Small intestine (tissue), 7 donors: ENCODE results near the gene LRRC3. TPM values are rescaled to one million over a fixed set of nuclear protein-coding genes. Genes with fewer than 3 reads are reported as not detected.
A peak's percentile ranks its signal among the peaks of the same experiment; 100 is the strongest.

ENCODE experiments used
- DNase-seq, 2 donors: peaks; one replicate each; pipeline versions ENCODE4 v3.0.0 to v3.0.0-alpha.2; 2013
- FAIRE-seq: peaks from 2 replicates; lab custom pipeline; 2012; peaks lifted over from hg19 to GRCh38; lab: Jason Lieb, UNC
- H3K27ac ChIP-seq, 3 donors: one replicate each; pipeline ENCODE4 v1.5.1; 2013; ENCODE audit warnings: low read length in 2 of 3, mild to moderate bottlenecking in 2 of 3, control low read depth in 1 of 3, inconsistent platforms in 1 of 3, low read depth in 1 of 3, moderate library complexity in 1 of 3
- H3K27me3 ChIP-seq, 3 donors: one replicate each; pipeline ENCODE4 v1.6.1; 2013; ENCODE audit warnings: low read length in 3 of 3, inconsistent platforms in 1 of 3; ENCODE audit not compliant: control insufficient read depth in 3 of 3, insufficient read depth in 3 of 3
- H3K36me3 ChIP-seq, 3 donors: one replicate each; pipeline ENCODE4 v1.6.1; 2013; ENCODE audit warnings: low read length in 3 of 3, inconsistent platforms in 1 of 3, low read depth in 1 of 3, mild to moderate bottlenecking in 1 of 3, moderate library complexity in 1 of 3; ENCODE audit not compliant: control insufficient read depth in 3 of 3, insufficient read depth in 2 of 3
- H3K4me1 ChIP-seq, 3 donors: one replicate each; pipeline ENCODE4 v1.6.1; 2013; ENCODE audit warnings: low read length in 2 of 3, inconsistent platforms in 1 of 3, low read depth in 1 of 3, mild to moderate bottlenecking in 1 of 3, moderate library complexity in 1 of 3; ENCODE audit not compliant: control insufficient read depth in 3 of 3, insufficient read depth in 2 of 3
- H3K4me3 ChIP-seq, 3 donors: one replicate each; pipeline ENCODE4 v1.5.1; 2013; ENCODE audit warnings: low read length in 3 of 3, control low read depth in 1 of 3, inconsistent platforms in 1 of 3, low read depth in 1 of 3, mild to moderate bottlenecking in 1 of 3, moderate library complexity in 1 of 3
- H3K9me3 ChIP-seq, 2 donors: one replicate each; pipeline ENCODE4 v1.6.1; 2013; ENCODE audit warnings: low read depth in 1 of 2, low read length in 1 of 2; ENCODE audit not compliant: control insufficient read depth in 2 of 2, insufficient read depth in 1 of 2
- WGBS, 3 donors: extraction: QIAGEN DNeasy Blood & Tissue Kit; methylation state at CpG; one replicate each; pipeline ENCODE4 v1.1.7; 2013; 5-methylcytosine and 5-hydroxymethylcytosine counted together
- polyA plus RNA-seq, 4 donors: library from polyadenylated mRNA; stranded (reverse) in 3 of 4; unstranded in 1 of 4; fragments of 200-250 nt in 3 of 4; fragments of 120-200 nt in 1 of 4; gene quantifications; one replicate each; pipeline versions ENCODE4 v1.2.1 to v1.2.3, GENCODE V29; 2013
- donor health status: healthy with polysubstance abuse.
- donor health status: control.
- donor health status: control.
- donor health status: Bipolar disorder and iron deficiency.
- donor health status: healthy.

The LRRC3 gene
- polyA plus RNA-seq, 4 donors: 0.22 to 17.3 (median 1.3) TPM

- peaks cover 0 to 4% (median 0%) of the 10 kb centered on the region in 3 donors for H3K27me3 ChIP-seq
- peak overlapping the region; percentile 64 to 65 (median 64) for H3K4me3 ChIP-seq
- H3K27ac ChIP-seq: peak overlapping the region in 1 of 3 donors; percentile 66
- H3K36me3 ChIP-seq: peaks cover 0 to 34% (median 0%) of the 10 kb centered on the region in 3 donors
- peaks cover 0 to 29% (median 2%) of the 10 kb centered on the region in 3 donors for H3K4me1 ChIP-seq
- FAIRE-seq (no peak), DNase-seq (peak; percentile 39 to 69)
- WGBS, 3 donors: 1 to 2% (median 1%) methylated on average over 63 to 72 of the region's 72 CpGs
- H3K9me3 ChIP-seq: peaks cover 0 to 7% of the 10 kb centered on the region in 2 donors
Observed at GRCh38 chr21:44455524-44456213, 359 bp downstream of the LRRC3 start.

- 82 to 88% (median 87%) methylated on average over 29 to 35 of the region's 35 CpGs for WGBS, 3 donors
- Histone ChIP-seq H3K4me3 (peak overlapping the region in 2 of 3 donors; percentile 64 to 65), H3K27ac (peak overlapping the region in 1 of 3 donors; percentile 66), H3K36me3 (peaks cover 0 to 34% (median 0%) of the 10 kb centered on the region in 3 donors), H3K4me1 (peaks cover 0 to 29% (median 2%) of the 10 kb centered on the region in 3 donors), H3K9me3 (peaks cover 0 to 7% of the 10 kb centered on the region in 2 donors), H3K27me3 (peaks cover 0 to 4% (median 0%) of the 10 kb centered on the region in 3 donors)
- peak in 1 of 2 donors; percentile 37 for DNase-seq
- no peak for FAIRE-seq
Observed at GRCh38 chr21:44456214-44456914, 1.1 kb downstream of the LRRC3 start.

- 95 to 96% (median 96%) methylated on average over 44 of the region's 44 CpGs for WGBS, 3 donors
- peaks cover 0 to 29% (median 2%) of the 10 kb centered on the region in 3 donors for H3K4me1 ChIP-seq
Observed at GRCh38 chr21:44456915-44457736, 1.8 kb downstream of the LRRC3 start.

GRCh38 chr21:44458971-44459711, 3.8 kb downstream of the LRRC3 start:
- Histone ChIP-seq H3K36me3 (peaks cover 0 to 45% (median 0%) of the 10 kb centered on the region in 3 donors), H3K4me1 (peaks cover 0 to 29% (median 2%) of the 10 kb centered on the region in 3 donors), H3K9me3 (peaks cover 0 to 5% of the 10 kb centered on the region in 2 donors), H3K27ac (peak overlapping the region in 1 of 3 donors; percentile 88), H3K27me3 (no peaks in the 10 kb centered on the region), H3K4me3 (no peak overlapping the region)
- FAIRE-seq (no peak), DNase-seq (no peak)
- WGBS, 3 donors: 86 to 91% (median 89%) methylated on average over 16 to 19 of the region's 19 CpGs

More at GRCh38 chr21:44456915-44457736, 1.8 kb downstream of the LRRC3 start:
- no peak for DNase-seq
- Histone ChIP-seq H3K4me3 (no peak overlapping the region), H3K27ac (peak overlapping the region in 1 of 3 donors; percentile 88), H3K9me3 (peaks cover 0 to 7% of the 10 kb centered on the region in 2 donors), H3K36me3 (peaks cover 0 to 39% (median 0%) of the 10 kb centered on the region in 3 donors), H3K27me3 (peaks cover 0 to 2% (median 0%) of the 10 kb centered on the region in 3 donors)
- no peak for FAIRE-seq

GRCh38 chr21:44459712-44460440, 4.6 kb downstream of the LRRC3 start:
- DNase-seq (no peak), FAIRE-seq (no peak)
- Histone ChIP-seq H3K4me3 (no peak overlapping the region), H3K9me3 (no peaks in the 10 kb centered on the region), H3K36me3 (peaks cover 0 to 45% (median 0%) of the 10 kb centered on the region in 3 donors), H3K27ac (no peak overlapping the region), H3K27me3 (no peaks in the 10 kb centered on the region), H3K4me1 (peaks cover 0 to 29% (median 2%) of the 10 kb centered on the region in 3 donors)
- 80 to 88% (median 86%) methylated on average over 13 to 14 of the region's 14 CpGs for WGBS, 3 donors

GRCh38 chr21:44460441-44460755, 5.1 kb downstream of the LRRC3 start:
- Histone ChIP-seq H3K4me1 (peaks cover 0 to 29% (median 2%) of the 10 kb centered on the region in 3 donors), H3K36me3 (peaks cover 0 to 45% (median 0%) of the 10 kb centered on the region in 3 donors), H3K9me3 (no peaks in the 10 kb centered on the region), H3K4me3 (no peak overlapping the region), H3K27me3 (no peaks in the 10 kb centered on the region), H3K27ac (no peak overlapping the region)
- 84 to 95% (median 94%) methylated on average over 8 of the region's 8 CpGs for WGBS, 3 donors
- FAIRE-seq (no peak), DNase-seq (no peak)

- H3K27me3 ChIP-seq: no peaks in the 10 kb centered on the region
- no peaks in the 10 kb centered on the region for H3K9me3 ChIP-seq
- peaks cover 0 to 45% (median 0%) of the 10 kb centered on the region in 3 donors for H3K36me3 ChIP-seq
- FAIRE-seq (no peak), DNase-seq (no peak)
- H3K4me1 ChIP-seq: peaks cover 0 to 27% (median 2%) of the 10 kb centered on the region in 3 donors
- no peak overlapping the region for H3K27ac ChIP-seq
- no peak overlapping the region for H3K4me3 ChIP-seq
- WGBS, 3 donors: 94 to 96% (median 96%) methylated on average over 4 to 8 of the region's 8 CpGs
Observed at GRCh38 chr21:44461005-44461404, 5.7 kb downstream of the LRRC3 start.
